OCI-LY1 (cell line): ENCODE data around the gene MPL.

ENCODE experiments used
- H2AFZ ChIP-seq: fragments of 200-600 bp; sonication (generic), shearing (Covaris generic); 2 replicates; pipeline ENCODE4 v1.6.0; 2014; ENCODE audit warnings: antibody characterized with exemption, mild to moderate bottlenecking, low read length
- H3F3A ChIP-seq: fragments of 200-600 bp; sonication (generic), shearing (Covaris generic); 2 replicates; pipeline ENCODE4 v1.6.0; 2014; ENCODE audit warnings: mild to moderate bottlenecking, antibody characterized with exemption, low read length, moderate library complexity; ENCODE audit not compliant: insufficient read depth
- H3K27ac ChIP-seq: fragments of 200-600 bp; sonication (generic); 2 replicates; pipeline ENCODE4 v1.5.1; 2014; ENCODE audit warnings: low read length, mixed run types, mild to moderate bottlenecking, low read depth; ENCODE audit not compliant: poor library complexity, severe bottlenecking
- H3K27me3 ChIP-seq: fragments of 200-600 bp; sonication (generic); 2 replicates; pipeline ENCODE4 v1.6.0; 2014; ENCODE audit warnings: antibody characterized with exemption, mild to moderate bottlenecking, low read length, moderate library complexity; ENCODE audit not compliant: insufficient read depth
- H3K36me3 ChIP-seq: fragments of 200-600 bp; sonication (generic); 2 replicates; pipeline ENCODE4 v1.6.1; 2014; ENCODE audit warnings: mild to moderate bottlenecking, antibody characterized with exemption, low read length, moderate library complexity, mixed read lengths; ENCODE audit not compliant: insufficient read depth
- H3K4me1 ChIP-seq: fragments of 200-600 bp; sonication (generic); 2 replicates; pipeline ENCODE4 v1.5.1; 2014; ENCODE audit warnings: mild to moderate bottlenecking, low read length, moderate library complexity; ENCODE audit not compliant: insufficient read depth, severe bottlenecking
- H3K4me2 ChIP-seq: fragments of 200-600 bp; sonication (generic), shearing (Covaris generic); 2 replicates; pipeline ENCODE4 v1.6.1; 2014; ENCODE audit warnings: low read length
- H3K4me3 ChIP-seq: fragments of 200-600 bp; sonication (generic); 2 replicates; pipeline ENCODE4 v1.5.1; 2014; ENCODE audit warnings: low read length, low read depth, mild to moderate bottlenecking, mixed read lengths; ENCODE audit not compliant: poor library complexity, severe bottlenecking
- H3K79me2 ChIP-seq: fragments of 200-600 bp; shearing (Covaris generic); 2 replicates; pipeline ENCODE4 v1.6.1; 2016; ENCODE audit warnings: mixed run types, low read length, mixed read lengths; ENCODE audit not compliant: insufficient read depth
- H3K9ac ChIP-seq: fragments of 200-600 bp; sonication (generic), shearing (Covaris generic); 2 replicates; pipeline ENCODE4 v1.6.1; 2014; ENCODE audit warnings: mild to moderate bottlenecking, low read length, mixed read lengths
- H3K9me2 ChIP-seq: fragments of 200-600 bp; sonication (generic), shearing (Covaris generic); 2 replicates; pipeline ENCODE4 v1.6.1; 2014; ENCODE audit warnings: low read depth, mild to moderate bottlenecking, low read length, mixed read lengths
- H3K9me3 ChIP-seq: fragments of 200-600 bp; shearing (Covaris generic); 2 replicates; pipeline ENCODE4 v1.6.1; 2014; ENCODE audit warnings: low read length, mixed read lengths
- H4K20me1 ChIP-seq: fragments of 200-600 bp; sonication (generic), shearing (Covaris generic); 2 replicates; pipeline ENCODE4 v1.6.0; 2016; ENCODE audit warnings: mild to moderate bottlenecking, low read length; ENCODE audit not compliant: insufficient read depth
- CTCF ChIP-seq: fragments of 200-600 bp; sonication (generic), shearing (Covaris generic); IDR thresholded peaks from 2 replicates; pipeline ENCODE4 v1.5.1; 2017; ENCODE audit warnings: mild to moderate bottlenecking, antibody characterized with exemption, low read length, moderate library complexity, mixed read lengths
- EZH2 ChIP-seq: fragments of 200-600 bp; sonication (generic), shearing (Covaris generic); IDR thresholded peaks from 2 replicates; pipeline ENCODE4 v1.8.0; 2017; ENCODE audit warnings: borderline replicate concordance, mixed run types, mild to moderate bottlenecking, antibody characterized with exemption, low read length, moderate library complexity, mixed read lengths

The MPL gene

GRCh38 chr1:43302721-43303470, 34.7 kb upstream of the MPL start:
- Histone ChIP-seq H4K20me1 (no peaks in the 10 kb centered on the region), H3K4me3 (no peak overlapping the region), H3K9me2 (no peaks in the 10 kb centered on the region), H3K4me1 (no peaks in the 10 kb centered on the region), H2AFZ (no peak overlapping the region), H3K79me2 (no peaks in the 10 kb centered on the region), H3K4me2 (no peak overlapping the region), H3K27me3 (peaks cover 7% of the 10 kb centered on the region; the same call in 1 of the 2 replicates), H3K9me3 (no peaks in the 10 kb centered on the region), H3F3A (no peaks in the 10 kb centered on the region), H3K27ac (no peak overlapping the region), H3K9ac (no peak overlapping the region), H3K36me3 (no peaks in the 10 kb centered on the region)
- TF ChIP-seq EZH2: no peak
- TF ChIP-seq CTCF: no peak

GRCh38 chr1:43303471-43304313, 33.9 kb upstream of the MPL start:
- H3K4me2 ChIP-seq: no peak overlapping the region
- no peaks in the 10 kb centered on the region for H3K36me3 ChIP-seq
- H4K20me1 ChIP-seq: no peaks in the 10 kb centered on the region
- H3K9me3 ChIP-seq: no peaks in the 10 kb centered on the region
- H3K27ac ChIP-seq: no peak overlapping the region
- no peak overlapping the region for H3K4me3 ChIP-seq
- TF ChIP-seq CTCF (no peak), EZH2 (no peak)
- H3K9me2 ChIP-seq: no peaks in the 10 kb centered on the region
- no peaks in the 10 kb centered on the region for H3K4me1 ChIP-seq
- H3K27me3 ChIP-seq: peaks cover 7% of the 10 kb centered on the region; the same call in 1 of the 2 replicates
- no peak overlapping the region for H2AFZ ChIP-seq
- no peak overlapping the region for H3K9ac ChIP-seq
- H3K79me2 ChIP-seq: no peaks in the 10 kb centered on the region
- no peaks in the 10 kb centered on the region for H3F3A ChIP-seq

GRCh38 chr1:43304314-43304681, 33.3 kb upstream of the MPL start:
- Histone ChIP-seq H3K9ac (no peak overlapping the region), H3K9me2 (no peaks in the 10 kb centered on the region), H3K27ac (no peak overlapping the region), H3F3A (no peaks in the 10 kb centered on the region), H3K27me3 (peaks cover 7% of the 10 kb centered on the region; the same call in 1 of the 2 replicates), H3K4me3 (no peak overlapping the region), H3K79me2 (no peaks in the 10 kb centered on the region), H3K4me1 (no peaks in the 10 kb centered on the region), H4K20me1 (no peaks in the 10 kb centered on the region), H3K4me2 (no peak overlapping the region), H3K9me3 (no peaks in the 10 kb centered on the region), H2AFZ (no peak overlapping the region), H3K36me3 (no peaks in the 10 kb centered on the region)
- no peak for TF ChIP-seq CTCF
- no peak for TF ChIP-seq EZH2
